ENCODE data around the gene BNIPL. TPM values are rescaled to one million over a fixed set of nuclear protein-coding genes. Genes with fewer than 3 reads are reported as not detected.
A peak's percentile ranks its signal among the peaks of the same experiment; 100 is the strongest.

The BNIPL gene
- total RNA-seq, 2 experiments from 2014 or later = 0.54 to 1.4 TPM

GRCh38 chr1:150999926-151000325, 36.5 kb upstream of the BNIPL start:
- intact Hi-C loops (cut with micrococcal nuclease) = no loop called here
- H3K4me1 Mint-ChIP-seq (ENCODE audit: low read depth) = peaks cover 44% of the 10 kb centered on the region
- DNase-seq (no peak), ATAC-seq (no peak)
- no peak overlapping the region for H3K4me3 Mint-ChIP-seq
- TF ChIP-seq, protein P1, sequence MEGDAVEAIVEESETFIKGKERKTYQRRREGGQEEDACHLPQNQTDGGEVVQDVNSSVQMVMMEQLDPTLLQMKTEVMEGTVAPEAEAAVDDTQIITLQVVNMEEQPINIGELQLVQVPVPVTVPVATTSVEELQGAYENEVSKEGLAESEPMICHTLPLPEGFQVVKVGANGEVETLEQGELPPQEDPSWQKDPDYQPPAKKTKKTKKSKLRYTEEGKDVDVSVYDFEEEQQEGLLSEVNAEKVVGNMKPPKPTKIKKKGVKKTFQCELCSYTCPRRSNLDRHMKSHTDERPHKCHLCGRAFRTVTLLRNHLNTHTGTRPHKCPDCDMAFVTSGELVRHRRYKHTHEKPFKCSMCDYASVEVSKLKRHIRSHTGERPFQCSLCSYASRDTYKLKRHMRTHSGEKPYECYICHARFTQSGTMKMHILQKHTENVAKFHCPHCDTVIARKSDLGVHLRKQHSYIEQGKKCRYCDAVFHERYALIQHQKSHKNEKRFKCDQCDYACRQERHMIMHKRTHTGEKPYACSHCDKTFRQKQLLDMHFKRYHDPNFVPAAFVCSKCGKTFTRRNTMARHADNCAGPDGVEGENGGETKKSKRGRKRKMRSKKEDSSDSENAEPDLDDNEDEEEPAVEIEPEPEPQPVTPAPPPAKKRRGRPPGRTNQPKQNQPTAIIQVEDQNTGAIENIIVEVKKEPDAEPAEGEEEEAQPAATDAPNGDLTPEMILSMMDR (IDR thresholded peaks at IDR 0.05) = no peak
- H3K36me3 Mint-ChIP-seq (ENCODE audit: low read depth) = peaks cover 2% of the 10 kb centered on the region
- ChIA-PET CTCF (interaction anchor here (1.0 to 7.7 kb wide), 6 partner anchors 15 to 467 kb away, joined by 3 to 103 read pairs (median 4); partner anchors contain the start of gene ANXA9), POLR2A (interaction anchor here (0.6 to 1.4 kb wide), 3 partner anchors 11 to 48 kb away, joined by 3 to 4 read pairs (median 3); no protein-coding TSS in a partner anchor)
- H3K27ac Mint-ChIP-seq = peak overlapping the region; percentile 20
- H3K9me3 Mint-ChIP-seq = no peaks in the 10 kb centered on the region
- H3K27me3 Mint-ChIP-seq = no peaks in the 10 kb centered on the region

- intact Hi-C loops (cut with micrococcal nuclease) = no loop called here
- CTCF ChIA-PET = interaction anchor here (1.2 to 7.7 kb wide), 6 partner anchors 15 to 468 kb away, joined by 3 to 103 read pairs (median 4); partner anchors contain the start of gene ANXA9
- Mint-ChIP-seq H3K27me3 (no peaks in the 10 kb centered on the region), H3K4me1 (ENCODE audit: low read depth) (peaks cover 46% of the 10 kb centered on the region), H3K36me3 (ENCODE audit: low read depth) (peaks cover 2% of the 10 kb centered on the region), H3K9me3 (no peaks in the 10 kb centered on the region), H3K4me3 (no peak overlapping the region), H3K27ac (peak overlapping the region; percentile 20)
- no peak for ATAC-seq
- POLR2A ChIA-PET = interaction anchor here (1.3 to 1.6 kb wide), 4 partner anchors 11 to 21 kb away, joined by 3 to 5 read pairs (median 4); no protein-coding TSS in a partner anchor
- TF ChIP-seq, protein P1 (IDR thresholded peaks at IDR 0.05) = no peak
- DNase-seq = no peak
These were observed 36.0 kb upstream of the BNIPL start for GRCh38 chr1:151000408-151000807.

DNA sequence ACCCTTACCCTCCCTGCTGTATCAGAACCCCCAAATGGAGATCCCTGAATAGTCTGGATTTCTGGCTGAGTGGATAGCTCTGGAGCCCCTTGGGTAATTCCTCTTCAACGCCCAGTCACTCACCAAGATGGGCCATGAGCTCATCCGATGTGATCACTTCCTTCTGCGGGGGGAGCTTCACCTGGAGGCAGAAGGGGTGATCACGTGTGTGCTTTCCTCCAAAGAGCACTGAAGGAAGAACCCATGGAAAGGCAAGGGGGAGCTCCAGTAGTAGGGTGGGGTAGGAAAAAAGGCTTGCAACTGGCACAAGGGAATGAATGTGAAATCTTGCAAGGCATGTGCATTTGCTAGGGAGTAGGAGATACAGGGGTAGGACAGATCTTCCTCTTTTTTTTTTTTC, 34.8 kb upstream of the BNIPL start:
- TF ChIP-seq, protein P1 (IDR thresholded peaks at IDR 0.05) = no peak
- no peak overlapping the region for H3K27ac Mint-ChIP-seq
- no peak for ATAC-seq
- no peak for DNase-seq
- POLR2A ChIA-PET = interaction anchor here (1.0 to 1.6 kb wide), 6 partner anchors 10 to 425 kb away, joined by 3 to 5 read pairs (median 3); no protein-coding TSS in a partner anchor
- no peak overlapping the region for H3K4me3 Mint-ChIP-seq
- H3K9me3 Mint-ChIP-seq = no peaks in the 10 kb centered on the region
- no peaks in the 10 kb centered on the region for H3K27me3 Mint-ChIP-seq
- intact Hi-C loops (cut with micrococcal nuclease) = no loop called here
- H3K36me3 Mint-ChIP-seq (ENCODE audit: low read depth) = peaks cover 2% of the 10 kb centered on the region
- peaks cover 56% of the 10 kb centered on the region for H3K4me1 Mint-ChIP-seq (ENCODE audit: low read depth)
- CTCF ChIA-PET = interaction anchor here (1.1 to 2.4 kb wide), 8 partner anchors 10 to 98 kb away, joined by 3 to 13 read pairs (median 5); partner anchors contain the start of gene C1orf56

- ChIA-PET POLR2A (interaction anchor here (1.0 to 1.6 kb wide), 6 partner anchors 9 to 426 kb away, joined by 3 to 5 read pairs (median 3); no protein-coding TSS in a partner anchor), CTCF (interaction anchor here (1.1 to 2.4 kb wide), 7 partner anchors 10 to 98 kb away, joined by 3 to 13 read pairs (median 5); partner anchors contain the start of gene C1orf56)
- ATAC-seq = no peak
- Mint-ChIP-seq H3K4me1 (ENCODE audit: low read depth) (peaks cover 61% of the 10 kb centered on the region), H3K9me3 (no peaks in the 10 kb centered on the region), H3K36me3 (ENCODE audit: low read depth) (peaks cover 2% of the 10 kb centered on the region), H3K27ac (no peak overlapping the region), H3K4me3 (no peak overlapping the region), H3K27me3 (no peaks in the 10 kb centered on the region)
- no peak for DNase-seq
- intact Hi-C loops (cut with micrococcal nuclease) = no loop called here
- TF ChIP-seq, protein P1 (IDR thresholded peaks at IDR 0.05) = no peak
These were observed 34.3 kb upstream of the BNIPL start for GRCh38 chr1:151002051-151002450.

DNA sequence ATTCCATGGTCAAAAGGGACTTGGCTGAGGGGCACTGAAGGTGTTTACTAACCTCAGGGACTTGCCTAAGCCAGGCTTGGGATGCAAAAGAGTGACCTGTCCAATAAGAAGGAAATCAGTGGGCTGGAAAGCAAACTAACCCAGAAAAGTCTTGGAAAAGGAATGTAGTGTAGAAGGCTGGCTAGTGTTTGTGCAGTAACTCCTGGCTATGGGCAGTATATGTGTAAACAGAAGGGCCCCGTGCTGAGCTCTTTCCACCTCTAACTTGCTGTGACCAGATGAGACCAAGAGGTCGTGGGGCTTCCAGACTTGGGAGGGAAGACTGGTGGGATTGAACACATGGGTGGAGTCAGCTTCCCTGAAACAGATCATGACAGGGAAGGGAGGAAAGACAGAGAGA, 33.8 kb upstream of the BNIPL start:
- H3K4me1 Mint-ChIP-seq (ENCODE audit: low read depth) = peaks cover 66% of the 10 kb centered on the region
- CTCF ChIA-PET = interaction anchor here (1.7 to 5.4 kb wide), 3 partner anchors 7 to 23 kb away, joined by 7 to 78 read pairs (median 13); no protein-coding TSS in a partner anchor
- DNase-seq = no peak
- no peaks in the 10 kb centered on the region for H3K9me3 Mint-ChIP-seq
- ATAC-seq = no peak
- H3K4me3 Mint-ChIP-seq = no peak overlapping the region
- POLR2A ChIA-PET = interaction anchor here (1.3 kb wide), 1 partner anchor 426 kb away, joined by 3 read pairs; no protein-coding TSS in a partner anchor
- peaks cover 2% of the 10 kb centered on the region for H3K36me3 Mint-ChIP-seq (ENCODE audit: low read depth)
- H3K27me3 Mint-ChIP-seq = no peaks in the 10 kb centered on the region
- TF ChIP-seq, protein P1 (IDR thresholded peaks at IDR 0.05) = no peak
- peak overlapping the region; percentile 54 for H3K27ac Mint-ChIP-seq
- intact Hi-C loops (cut with micrococcal nuclease) = no loop called here

Data from activated CD8-positive, alpha-beta T cell treated with anti-CD3 and anti-CD28 coated beads for 36 hours (primary cell).